GM19452 (cell line): ENCODE data around the gene CDC45.

Experiments
- ATAC-seq: cut with Tn5 transposase; IDR thresholded peaks from one replicate; pipeline ENCODE4 v1.9.1; 2021; ENCODE audit not compliant: unreplicated experiment

Gene CDC45

DNA sequence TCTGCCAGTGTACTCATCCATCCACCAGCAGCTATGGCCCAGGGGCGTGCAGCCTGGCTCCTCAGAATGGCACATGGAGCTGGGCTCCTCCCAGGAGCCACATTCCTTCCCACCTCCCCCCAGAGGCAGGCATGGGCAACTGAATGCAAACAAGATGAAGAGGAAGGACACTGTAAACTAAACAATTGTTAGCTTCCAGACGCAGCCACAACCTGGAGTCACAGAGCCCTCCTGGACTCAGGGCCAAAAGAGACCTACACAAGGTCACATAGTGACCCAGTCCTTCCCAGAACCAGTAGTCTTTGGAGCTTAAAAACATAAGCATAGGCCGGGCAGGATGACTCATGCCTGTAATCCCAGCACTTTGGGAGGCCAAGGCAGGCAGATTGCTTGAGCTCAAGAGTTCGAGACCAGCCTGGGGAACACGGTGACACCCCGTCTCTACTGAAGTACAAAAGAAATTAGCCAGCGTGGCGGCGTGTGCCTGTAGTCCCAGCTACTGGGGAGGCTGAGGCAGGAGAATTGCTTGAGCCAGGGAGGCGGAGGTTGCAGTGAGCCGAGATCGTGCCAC, 75.2 kb downstream of the CDC45 start:
- no peak for ATAC-seq

DNA sequence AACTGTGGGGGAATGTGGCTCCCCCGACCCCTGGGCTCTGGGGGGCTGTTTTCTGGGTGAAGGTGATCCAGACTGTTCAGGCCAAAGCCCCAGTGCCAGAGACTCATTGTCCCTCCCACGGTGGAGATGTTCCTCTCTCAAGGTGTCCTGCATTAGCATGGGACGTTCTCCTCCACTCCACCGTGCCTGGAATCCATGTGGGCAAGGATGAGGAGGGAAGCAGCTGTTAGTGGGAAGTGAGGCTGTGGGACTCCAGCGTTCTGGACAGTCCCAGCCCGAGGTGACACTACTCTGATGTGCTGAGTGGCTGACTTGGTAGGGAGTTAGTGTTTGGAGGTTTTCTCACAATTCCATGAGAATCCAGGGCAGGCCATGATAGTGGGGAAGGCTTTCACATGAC, 75.9 kb downstream of the CDC45 start:
- ATAC-seq = no peak

DNA sequence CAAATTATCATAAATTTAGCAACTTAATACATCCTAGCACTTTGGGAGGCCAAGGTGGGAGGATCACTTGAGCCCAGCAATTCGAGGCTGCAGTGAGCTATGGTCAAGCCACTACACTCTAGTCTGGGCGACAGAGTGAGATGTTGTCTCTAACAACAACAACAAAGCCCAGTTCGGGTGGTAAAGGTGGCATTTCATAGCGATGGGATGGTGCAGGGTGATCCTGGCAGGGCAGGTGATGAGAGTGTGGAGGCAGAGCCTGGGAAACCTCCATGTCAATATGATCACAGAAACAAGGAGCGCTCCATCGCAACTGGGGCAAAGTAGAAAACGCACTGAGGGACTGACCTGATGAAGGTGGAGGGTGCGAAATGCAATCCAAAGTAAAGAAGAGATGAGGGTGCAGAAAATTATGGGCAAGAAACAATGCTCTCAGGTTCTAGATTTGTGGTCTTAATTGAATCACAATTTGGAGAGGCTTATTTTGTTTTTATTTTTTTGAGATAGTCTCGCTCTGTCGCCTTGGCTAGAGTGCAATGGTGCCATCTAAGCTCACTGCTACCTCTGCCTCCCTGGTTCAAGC, 77.3 kb downstream of the CDC45 start:
- no peak for ATAC-seq

DNA sequence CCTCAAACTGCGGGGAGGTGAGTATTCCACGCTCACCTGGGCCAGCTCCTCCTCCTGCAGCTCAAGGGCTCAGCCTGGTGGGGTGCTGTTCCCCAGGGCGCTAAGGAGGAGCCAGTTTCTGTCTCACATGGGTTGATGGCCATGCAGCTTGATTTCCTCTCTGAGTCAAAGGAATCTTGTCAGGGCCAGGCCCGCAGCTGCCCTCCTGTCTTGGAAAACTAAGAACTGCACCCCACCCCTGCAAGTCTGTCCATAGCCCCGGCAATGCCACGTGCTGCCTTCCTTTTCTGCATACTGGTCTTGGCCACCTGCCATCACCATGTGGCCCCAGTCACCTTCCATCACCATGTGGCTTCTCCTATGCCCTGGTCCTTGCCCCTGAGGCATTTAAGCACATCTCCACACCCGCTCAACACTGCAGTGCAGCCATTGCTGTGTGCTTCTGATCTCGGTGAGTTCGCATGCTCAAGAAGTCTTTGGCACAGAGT, 79.6 kb downstream of the CDC45 start:
- ATAC-seq = no peak

DNA sequence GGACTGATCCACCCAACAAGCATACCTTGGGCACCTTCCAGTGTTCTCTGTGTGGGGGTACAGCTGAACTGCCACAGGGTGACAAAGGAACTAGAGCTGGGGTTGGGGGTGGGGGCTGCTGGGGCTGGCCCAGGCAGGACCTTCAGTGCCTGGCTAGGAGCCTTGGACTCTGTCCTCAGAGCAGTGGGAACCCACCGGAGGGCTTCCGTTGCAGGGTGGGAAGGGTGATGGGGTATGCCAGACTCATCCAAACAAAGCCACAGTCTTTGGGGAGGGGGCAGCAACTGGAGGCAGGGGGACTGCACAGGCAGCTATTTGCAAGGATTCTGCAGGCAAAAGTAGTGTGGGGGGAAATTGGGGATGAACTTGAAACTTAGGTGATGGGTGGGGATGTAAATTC, 80.2 kb downstream of the CDC45 start:
- no peak for ATAC-seq

DNA sequence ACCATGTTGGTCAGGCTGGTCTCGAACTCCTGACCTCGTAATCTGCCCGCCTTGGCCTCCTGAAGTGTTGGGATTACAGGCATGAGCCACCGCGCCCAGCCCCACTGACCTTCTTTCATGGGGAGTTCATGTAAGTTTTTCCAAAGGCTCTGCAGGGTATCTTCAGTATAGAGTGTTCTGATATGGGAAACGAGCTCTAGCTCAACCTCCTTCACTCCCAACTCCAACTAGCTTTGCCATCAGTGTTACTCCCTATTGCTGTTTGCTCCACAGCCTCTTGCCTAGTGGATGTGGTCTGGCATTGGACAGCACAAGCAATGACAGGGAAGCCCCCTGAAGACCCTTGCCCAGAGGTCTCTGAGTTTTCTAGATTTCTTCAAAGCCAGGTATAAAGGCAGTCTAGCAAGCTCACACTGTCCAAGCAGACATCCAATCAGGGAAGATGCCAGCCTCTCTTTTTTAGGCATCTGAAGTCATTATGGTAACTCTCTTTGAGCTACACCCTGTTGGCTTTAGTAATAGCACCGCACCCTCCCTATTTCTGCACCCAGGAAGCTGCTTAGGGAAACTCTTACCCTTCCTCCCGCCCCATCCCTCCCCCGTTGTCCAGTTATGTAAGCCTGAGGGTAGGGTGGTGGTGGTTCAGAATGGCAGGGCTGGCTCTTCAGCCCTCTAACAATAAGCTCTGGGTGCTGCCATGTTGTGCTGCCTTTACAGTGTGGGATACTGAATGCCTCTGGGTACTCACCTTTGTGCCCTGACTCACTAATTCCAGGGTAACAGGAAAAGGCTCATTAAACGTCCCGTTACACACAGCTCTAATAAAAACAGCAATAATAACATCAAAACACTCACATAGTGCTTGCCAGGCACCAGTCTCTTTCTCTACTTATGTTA, 85.9 kb downstream of the CDC45 start:
- no peak for ATAC-seq

DNA sequence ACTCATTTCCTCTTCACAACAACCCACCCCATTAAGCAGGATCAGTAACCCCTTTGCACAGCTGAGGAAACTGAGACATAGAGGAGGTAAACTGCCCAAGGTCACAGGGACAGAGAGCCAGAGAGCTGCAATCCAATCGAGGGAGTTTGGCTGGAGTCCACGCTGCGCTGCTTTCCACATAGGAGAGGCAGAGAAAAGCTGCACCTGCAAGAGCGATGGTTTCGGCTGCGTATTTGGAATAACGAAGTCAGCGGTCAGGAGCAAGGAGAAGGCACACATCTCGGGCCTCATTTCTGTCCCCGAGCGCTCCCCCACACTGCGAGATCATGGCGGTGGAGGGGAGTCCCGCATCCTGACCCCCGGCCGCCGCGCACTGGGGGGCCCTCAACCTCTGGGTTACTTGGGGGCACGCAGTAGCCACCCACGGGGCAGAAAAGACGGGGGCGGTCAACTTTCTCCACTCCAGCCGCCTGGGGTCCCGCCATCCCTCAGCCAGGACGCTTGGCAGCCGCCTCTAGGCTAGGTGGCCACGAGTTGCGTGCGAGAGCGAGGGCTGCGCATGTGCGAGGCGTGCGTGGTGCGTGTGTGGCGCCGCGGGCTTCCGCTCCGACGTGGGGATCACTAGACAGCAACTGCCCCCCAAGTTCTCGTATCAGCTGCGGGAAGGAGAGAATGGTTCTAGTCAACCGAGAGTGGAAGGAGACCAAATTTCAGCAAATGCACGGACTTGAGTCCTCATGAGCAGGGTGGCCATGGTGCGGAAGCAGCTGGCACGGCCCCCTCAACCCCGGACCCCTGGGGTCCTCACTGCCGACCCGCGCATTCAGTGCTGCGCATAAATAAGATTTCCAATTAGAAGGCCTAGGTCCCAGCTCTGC, 86.8 kb downstream of the CDC45 start:
- no peak for ATAC-seq

DNA sequence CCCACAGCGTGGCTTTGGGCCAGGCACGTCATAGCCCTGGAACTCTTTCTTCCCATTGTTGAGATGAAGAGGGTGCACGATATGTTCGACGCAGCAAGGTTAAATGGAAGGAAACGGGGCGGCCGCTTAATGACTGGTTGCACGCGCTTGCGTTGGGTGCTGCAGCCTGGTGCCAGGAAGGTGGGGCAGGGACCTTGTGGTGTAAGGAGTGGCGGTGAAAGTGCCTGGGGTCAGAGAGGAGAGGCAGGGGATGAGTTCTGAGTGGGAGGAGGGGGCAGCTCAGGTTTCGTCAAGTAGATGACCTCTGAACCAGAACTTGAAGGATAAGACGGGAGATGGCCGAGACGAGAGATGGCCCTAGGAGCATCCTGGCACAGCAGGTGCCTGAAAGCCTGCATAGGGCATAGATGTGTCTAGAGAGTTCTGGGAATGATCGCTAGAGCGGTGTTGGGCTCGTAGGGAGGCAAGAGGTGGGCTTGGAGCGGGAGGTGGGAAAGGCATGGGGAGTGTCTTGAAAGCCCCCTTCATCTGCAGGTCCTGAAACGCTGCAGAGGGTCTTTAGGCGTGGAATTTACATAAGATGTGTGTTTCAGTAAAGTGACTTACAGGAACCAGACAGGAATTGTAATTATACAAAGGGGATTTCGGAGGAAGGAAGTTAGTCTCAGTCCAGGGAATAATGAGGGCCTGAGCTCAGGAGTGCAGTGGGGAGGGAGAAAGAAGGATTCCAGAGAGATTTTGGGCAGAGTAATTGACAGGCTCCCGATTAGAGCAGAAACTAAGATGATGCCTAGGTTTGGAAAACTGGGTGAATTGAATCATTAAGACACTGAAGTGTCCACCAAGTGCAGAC, 87.7 kb downstream of the CDC45 start:
- ATAC-seq = no peak

DNA sequence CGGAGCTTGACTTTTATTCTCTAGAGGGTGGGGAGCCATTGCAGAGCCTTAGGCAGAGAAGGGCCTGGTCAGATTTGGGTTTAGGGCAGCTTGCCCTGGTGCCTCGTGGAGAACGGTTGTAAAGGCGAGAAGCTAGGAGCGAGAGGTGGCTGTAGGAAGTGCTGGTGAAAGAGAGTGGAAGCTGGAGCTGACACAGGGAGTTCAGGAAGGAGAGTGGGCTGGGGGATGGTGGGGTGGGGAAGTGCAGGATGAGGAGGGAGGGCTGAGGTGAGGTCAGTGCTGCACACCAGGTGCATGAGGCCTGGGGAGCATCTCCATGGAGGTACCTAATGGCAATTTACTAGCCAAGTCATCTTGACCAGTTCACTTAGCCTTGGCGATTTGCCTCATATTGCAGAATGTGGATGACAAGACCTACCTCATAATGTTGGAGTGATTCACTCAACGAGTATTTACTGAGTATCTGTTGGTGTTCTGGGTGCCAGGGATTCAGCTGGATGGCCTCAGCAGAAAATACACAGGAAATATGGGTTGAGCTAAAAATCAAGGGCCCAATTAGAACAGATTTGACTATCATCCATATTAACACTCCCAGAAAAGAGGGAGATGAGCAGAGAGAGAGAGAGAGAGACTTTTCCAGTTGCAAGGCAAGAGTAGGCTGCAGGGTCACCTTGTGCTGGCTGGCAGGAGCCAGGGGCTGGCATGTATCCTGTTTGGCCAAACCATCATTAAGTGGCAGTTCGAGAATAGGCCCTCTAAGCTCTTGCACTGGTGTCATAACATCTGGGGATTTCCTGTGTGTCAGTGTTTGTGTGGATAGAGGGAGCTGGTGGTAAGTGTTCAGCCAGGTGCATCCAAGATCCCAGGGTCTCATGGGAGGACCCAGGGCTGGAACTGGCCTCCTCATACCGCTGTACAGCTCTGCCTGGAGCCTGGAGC, 88.9 kb downstream of the CDC45 start:
- ATAC-seq = no peak

DNA sequence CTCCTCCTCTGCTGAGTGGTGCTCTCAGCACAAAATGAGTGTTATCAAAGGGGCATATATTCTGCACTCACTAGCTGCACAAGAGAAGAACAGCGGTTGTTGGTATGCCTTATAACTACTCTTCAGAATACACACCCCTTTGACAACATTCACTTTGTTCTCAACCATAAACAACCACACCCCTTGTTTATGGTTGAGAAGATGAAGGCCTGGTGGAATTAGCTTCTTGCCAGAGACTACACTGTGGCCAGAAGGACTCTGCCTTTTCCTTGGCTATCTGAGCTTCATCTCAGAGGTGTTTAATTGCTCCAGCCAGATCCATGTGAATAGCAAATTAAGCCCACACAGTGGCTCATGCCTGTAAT, 89.5 kb downstream of the CDC45 start:
- no peak for ATAC-seq

DNA sequence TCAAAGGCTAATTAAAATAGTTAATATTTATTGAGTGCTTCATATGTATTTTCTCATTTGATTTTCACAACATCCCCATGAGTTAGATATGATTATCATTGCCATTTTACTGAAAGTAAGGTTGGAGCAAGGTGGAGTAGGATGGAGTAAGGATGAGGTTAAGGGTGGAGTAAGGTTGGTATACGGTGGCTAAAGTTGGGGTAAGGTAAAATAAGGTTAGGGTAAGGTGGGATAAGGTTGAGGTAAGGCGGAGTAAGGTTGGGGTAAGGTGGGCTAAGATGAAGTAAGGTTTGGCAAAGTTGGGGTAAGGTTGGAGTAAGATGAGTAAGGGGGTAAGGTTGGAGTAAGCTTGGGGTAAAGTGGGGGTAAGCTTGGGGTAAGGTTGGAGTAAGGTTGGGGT, 90.3 kb downstream of the CDC45 start:
- no peak for ATAC-seq
